ENCODE data around the gene SEMA7A.
"Not testable (repeated sequence)": the region's sequence is repeated elsewhere in the genome, so short reads cannot be mapped to it uniquely, and the experiment has no call there.

Gene SEMA7A

GRCh38 chr15:74370471-74370870 is 63.3 kb downstream of the SEMA7A start:
- no peak for DNase-seq

GRCh38 chr15:74369756-74370155 is 64.0 kb downstream of the SEMA7A start:
- DNase-seq, result no peak

GRCh38 chr15:74369084-74369745 is 64.5 kb downstream of the SEMA7A start:
- no peak for DNase-seq

DNA sequence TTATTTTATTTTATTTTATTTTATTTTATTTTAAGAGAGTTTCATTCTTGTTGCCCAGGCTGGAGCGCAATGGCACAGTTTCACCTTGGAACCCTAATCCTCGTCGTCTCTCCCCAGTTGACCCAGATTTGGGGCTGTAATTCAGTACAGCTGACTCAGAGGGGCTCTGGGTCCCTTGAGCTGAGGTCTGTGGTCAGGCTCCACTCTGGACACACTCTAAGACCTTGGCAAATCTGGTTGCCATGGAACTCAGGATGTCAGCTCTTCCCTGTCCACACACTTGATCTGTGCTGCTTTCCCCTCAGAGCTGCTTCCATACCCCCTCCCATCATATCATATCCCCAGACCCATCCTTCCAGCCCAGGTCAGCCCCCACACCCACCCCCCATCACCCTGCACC is 65.6 kb downstream of the SEMA7A start:
- no peak for DNase-seq

DNA sequence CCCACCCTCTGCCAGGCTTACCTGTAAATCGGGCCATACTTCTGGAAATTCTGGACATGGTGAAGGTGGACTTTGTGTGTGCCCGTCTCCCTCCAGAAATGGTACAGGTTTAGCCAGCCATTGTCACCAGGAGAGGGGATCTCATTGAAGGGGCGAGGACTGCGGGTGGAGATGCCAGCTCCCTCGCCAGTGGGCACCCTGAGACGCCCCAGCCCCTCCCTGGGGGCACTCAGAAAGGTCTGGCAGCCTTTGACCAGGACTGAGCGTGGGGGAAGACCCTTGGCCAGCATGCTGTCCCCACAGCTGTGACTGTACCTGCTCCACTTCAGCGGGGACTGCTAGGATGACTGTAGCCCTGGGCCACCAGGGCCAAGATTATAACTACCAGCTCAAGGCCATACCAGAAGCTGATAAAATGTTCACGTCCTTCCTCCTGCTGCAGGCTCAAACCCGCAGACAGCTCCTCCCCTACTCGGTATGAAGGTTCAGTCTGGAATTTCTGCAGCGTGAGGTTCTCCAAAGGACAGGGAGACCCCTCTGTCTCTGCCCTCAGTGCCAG is 66.4 kb downstream of the SEMA7A start, which contains the start of gene CYP11A1:
Gene CYP11A1, minus strand, starts transcription at position 351 of the 559 bp plus-strand sequence. Its CDS starts 61 bp downstream, at position 290.
- DNase-seq, result no peak

GRCh38 chr15:74365598-74366445 is 67.9 kb downstream of the SEMA7A start:
- no peak for DNase-seq

DNA sequence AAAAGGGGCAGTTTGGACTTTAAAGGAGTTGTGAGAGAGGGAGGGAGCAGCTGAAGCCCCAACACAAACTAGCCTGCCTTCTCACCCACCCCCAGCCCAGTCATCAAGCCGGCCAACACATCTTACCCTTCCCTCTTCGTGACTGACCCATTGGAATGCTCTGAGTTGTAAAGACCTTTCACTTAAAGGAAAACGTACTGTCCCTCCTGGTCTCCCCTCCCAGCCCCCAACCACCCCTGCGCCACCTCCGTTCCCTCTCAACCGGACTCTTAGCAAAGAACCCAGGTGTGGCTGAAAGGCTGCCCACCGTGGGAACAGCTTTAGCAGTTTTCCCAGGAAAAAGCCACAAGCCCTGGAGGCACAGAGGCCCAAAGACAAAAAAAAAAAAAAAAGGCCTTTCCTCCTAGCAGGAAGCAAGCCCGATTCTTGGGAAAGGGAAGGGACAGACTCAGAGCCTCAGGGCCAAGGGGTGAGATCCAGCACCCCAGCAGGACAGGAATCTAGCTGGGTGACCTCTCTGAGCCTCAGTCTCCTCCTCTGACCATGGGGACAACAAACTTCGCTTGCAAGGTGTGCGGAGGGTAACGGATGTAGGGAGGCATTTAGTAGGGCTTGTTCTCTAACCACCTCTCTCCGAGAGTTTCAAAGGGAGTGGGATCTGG is 68.7 kb downstream of the SEMA7A start:
- no peak for DNase-seq

DNA sequence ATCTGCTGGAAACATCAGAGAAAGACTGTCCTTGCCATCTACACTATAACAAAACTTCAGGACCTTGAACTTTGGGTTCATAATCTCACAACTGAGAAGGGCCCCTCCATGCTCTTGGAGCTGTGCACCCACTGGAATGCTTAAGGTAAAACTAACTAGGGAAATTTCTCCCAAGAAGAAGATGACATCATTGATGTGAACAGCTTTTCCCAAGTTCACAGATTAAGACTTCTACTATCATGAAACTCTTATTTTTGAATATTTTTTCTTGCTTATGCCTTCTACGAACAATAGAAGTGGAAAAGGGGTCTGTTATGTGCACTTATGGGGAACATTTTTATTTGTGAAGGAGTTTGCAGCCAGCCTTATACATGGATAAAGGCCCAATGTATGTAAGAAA is 71.3 kb downstream of the SEMA7A start:
- no peak for DNase-seq

- not testable (repeated sequence) for DNase-seq
Measured at GRCh38 chr15:74360855-74361254, 72.9 kb downstream of the SEMA7A start.

DNA sequence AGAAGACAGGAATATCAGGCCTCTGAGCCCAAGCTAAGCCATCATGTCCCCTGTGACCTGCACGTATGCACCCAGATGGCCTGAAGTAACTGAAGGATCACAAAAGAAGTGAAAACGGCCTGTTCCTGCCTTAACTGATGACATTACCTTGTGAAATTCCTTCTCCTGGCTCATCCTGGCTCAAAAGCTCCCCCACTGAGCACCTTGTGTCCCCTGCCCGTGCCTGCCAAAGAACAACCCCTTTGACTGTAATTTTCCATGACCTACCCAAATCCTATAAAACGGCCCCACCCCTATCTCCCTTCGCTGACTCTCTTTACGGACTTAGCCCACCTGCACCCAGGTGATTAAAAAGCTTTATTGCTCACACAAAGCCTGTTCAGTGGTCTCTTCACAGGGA is 74.4 kb downstream of the SEMA7A start:
- DNase-seq, result not testable (repeated sequence)
